Nephron (organoid): ENCODE results near the gene PRPF4.

ENCODE experiments used
- H3K27ac Mint-ChIP-seq, 3 experiments: 2 replicates each; pipeline ENCODE4 v1.8.0; 2020; ENCODE audit warnings: mixed read lengths in 3 of 3, mild to moderate bottlenecking in 2 of 3, moderate library complexity in 1 of 3
- H3K27me3 Mint-ChIP-seq: 2 replicates; pipeline ENCODE4 v1.8.0; 2021; ENCODE audit warnings: low read depth, mild to moderate bottlenecking, moderate library complexity, mixed read lengths
- H3K36me3 Mint-ChIP-seq: 2 replicates; pipeline ENCODE4 v1.8.0; 2020; ENCODE audit warnings: low read depth, mixed read lengths
- H3K4me1 Mint-ChIP-seq: 2 replicates; pipeline ENCODE4 v1.8.0; 2020; ENCODE audit warnings: mixed read lengths
- H3K4me3 Mint-ChIP-seq, 3 experiments: 2 replicates each; pipeline ENCODE4 v1.8.0; 2020; ENCODE audit warnings: mild to moderate bottlenecking in 3 of 3, mixed read lengths in 3 of 3, moderate library complexity in 2 of 3
- H3K9me3 Mint-ChIP-seq: 2 replicates; pipeline ENCODE4 v1.8.0; 2020; ENCODE audit warnings: mixed read lengths
- CTCF ChIP-seq, 3 experiments: fragments of 200-600 bp; sonication (generic); IDR thresholded peaks; one replicate each; pipeline ENCODE4 v1.5.0; 2021; ENCODE audit warnings: antibody characterized with exemption in 3 of 3; ENCODE audit not compliant: unreplicated experiment in 3 of 3

PRPF4 gene

GRCh38 chr9:113331780-113332179 is 56.3 kb downstream of the PRPF4 start:
- Mint-ChIP-seq H3K27ac (no peak overlapping the region), H3K4me1 (no peaks in the 10 kb centered on the region), H3K27me3 (no peaks in the 10 kb centered on the region), H3K4me3 (no peak overlapping the region), H3K36me3 (peaks cover 4% of the 10 kb centered on the region), H3K9me3 (no peaks in the 10 kb centered on the region)
- no peak for TF ChIP-seq CTCF (IDR thresholded peaks at IDR 0.05; ENCODE audit: unreplicated experiment in 3 of 3)

GRCh38 chr9:113337714-113338113 is 62.3 kb downstream of the PRPF4 start:
- Mint-ChIP-seq H3K27me3 (peaks cover 9% of the 10 kb centered on the region), H3K4me1 (peaks cover 6% of the 10 kb centered on the region), H3K27ac (no peak overlapping the region), H3K9me3 (no peaks in the 10 kb centered on the region), H3K36me3 (peaks cover 3% of the 10 kb centered on the region), H3K4me3 (peak overlapping the region in 2 of 3 experiments; percentile 81 to 93)
- no peak for TF ChIP-seq CTCF (IDR thresholded peaks at IDR 0.05; ENCODE audit: unreplicated experiment in 3 of 3)

GRCh38 chr9:113340011-113340699 is 64.7 kb downstream of the PRPF4 start, which contains the start of gene WDR31:
WDR31 (minus strand) TSS chr9:113340275; CDS start chr9:113332022, 8,253 bp downstream.
- Mint-ChIP-seq H3K36me3 (no peaks in the 10 kb centered on the region), H3K4me3 (peak within 1 kb of the TSS; percentile 84 to 93 (median 89)), H3K27me3 (peaks cover 18% of the 10 kb centered on the region), H3K9me3 (no peaks in the 10 kb centered on the region), H3K4me1 (peaks cover 18% of the 10 kb centered on the region), H3K27ac (peak within 1 kb of the TSS; percentile 69 to 96 (median 82))
- TF ChIP-seq CTCF (IDR thresholded peaks at IDR 0.05; ENCODE audit: unreplicated experiment in 3 of 3): no peak

GRCh38 chr9:113341712-113342410 is 66.4 kb downstream of the PRPF4 start:
- no peaks in the 10 kb centered on the region for H3K9me3 Mint-ChIP-seq
- H3K27ac Mint-ChIP-seq: peak overlapping the region; percentile 26 to 76 (median 32)
- H3K36me3 Mint-ChIP-seq: no peaks in the 10 kb centered on the region
- peaks cover 27% of the 10 kb centered on the region for H3K27me3 Mint-ChIP-seq
- TF ChIP-seq CTCF (IDR thresholded peaks at IDR 0.05; ENCODE audit: unreplicated experiment in 3 of 3): no peak
- peaks cover 21% of the 10 kb centered on the region for H3K4me1 Mint-ChIP-seq
- peak overlapping the region; percentile 84 to 93 (median 89) for H3K4me3 Mint-ChIP-seq
